SU-DHL-6 (cell line): ENCODE results near the gene TEDDM1.

Source experiments
- H2AFZ ChIP-seq: fragments of 200-600 bp; sonication (generic); 2 replicates; pipeline ENCODE4 v1.6.1; 2014; ENCODE audit warnings: low read depth, mild to moderate bottlenecking, moderate library complexity, mixed read lengths, antibody characterized with exemption, low read length; ENCODE audit not compliant: severe bottlenecking
- H3F3A ChIP-seq: fragments of 200-600 bp; shearing (Covaris generic); 2 replicates; pipeline ENCODE4 v1.6.0; 2016; ENCODE audit warnings: antibody characterized with exemption, mild to moderate bottlenecking; ENCODE audit not compliant: insufficient read depth
- H3K27ac ChIP-seq: fragments of 200-600 bp; sonication (generic); 2 replicates; pipeline ENCODE4 v1.5.1; 2016; ENCODE audit warnings: low read depth, mild to moderate bottlenecking, low read length, moderate library complexity, mixed read lengths
- H3K27me3 ChIP-seq: fragments of 200-600 bp; sonication (generic), shearing (Covaris generic); 2 replicates; pipeline ENCODE4 v1.6.0; 2014; ENCODE audit warnings: mild to moderate bottlenecking, low read length
- H3K36me3 ChIP-seq: fragments of 200-600 bp; sonication (generic); 2 replicates; pipeline ENCODE4 v1.6.1; 2014; ENCODE audit warnings: mild to moderate bottlenecking, low read length, mixed read lengths
- H3K4me2 ChIP-seq: fragments of 300-600, 200-600 bp; shearing (Covaris generic), sonication (generic); 2 replicates; pipeline ENCODE4 v1.6.0; 2014; ENCODE audit warnings: low read length, low read depth, mild to moderate bottlenecking; ENCODE audit not compliant: poor library complexity, severe bottlenecking
- H3K4me3 ChIP-seq: fragments of 200-600 bp; sonication (generic); 2 replicates; pipeline ENCODE4 v1.5.1; 2014; ENCODE audit warnings: antibody characterized with exemption, low read length, mild to moderate bottlenecking, mixed read lengths; ENCODE audit not compliant: insufficient read depth, poor library complexity, severe bottlenecking
- H3K79me2 ChIP-seq: fragments of 200-600 bp; sonication (generic); 2 replicates; pipeline ENCODE4 v1.6.1; 2014; ENCODE audit warnings: mild to moderate bottlenecking, low read length, moderate library complexity; ENCODE audit not compliant: insufficient read depth
- H3K9ac ChIP-seq: fragments of 200-600 bp; sonication (generic); 2 replicates; pipeline ENCODE4 v1.7.0; 2014; ENCODE audit warnings: mild to moderate bottlenecking, low read length
- H3K9me2 ChIP-seq: fragments of 200-600 bp; sonication (generic); replicated peaks from 2 replicates; pipeline ENCODE4 v1.6.1; 2014; ENCODE audit warnings: low read length; ENCODE audit not compliant: insufficient read depth
- H3K9me3 ChIP-seq: fragments of 200-600 bp; sonication (generic); 2 replicates; pipeline ENCODE4 v1.6.1; 2014; ENCODE audit warnings: low read length, mixed read lengths; ENCODE audit not compliant: insufficient read depth
- H4K20me1 ChIP-seq: fragments of 200-600 bp; sonication (generic); 2 replicates; pipeline ENCODE4 v1.6.1; 2014; ENCODE audit warnings: low read depth, mild to moderate bottlenecking, antibody characterized with exemption, low read length, moderate library complexity, mixed read lengths
- CTCF ChIP-seq: fragments of 200-600 bp; sonication (generic); IDR thresholded peaks from one replicate; pipeline ENCODE4 v1.5.1; 2017; ENCODE audit warnings: antibody characterized with exemption, mild to moderate bottlenecking, low read length, moderate library complexity; ENCODE audit not compliant: insufficient read depth, poor library complexity, severe bottlenecking
- EZH2phosphoT487 ChIP-seq: fragments of 200-600 bp; sonication (generic), shearing (Covaris generic); conservative IDR thresholded peaks from 2 replicates; pipeline ENCODE4 v1.6.1; 2018; ENCODE audit warnings: mild to moderate bottlenecking, antibody characterized with exemption, low read length, moderate library complexity, mixed read lengths

The TEDDM1 gene

GRCh38 chr1:182383934-182384333, 16.5 kb downstream of the TEDDM1 start:
- H3K79me2 ChIP-seq: no peaks in the 10 kb centered on the region
- H3K9ac ChIP-seq: no peak overlapping the region
- no peaks in the 10 kb centered on the region for H3F3A ChIP-seq
- no peaks in the 10 kb centered on the region for H3K36me3 ChIP-seq
- H2AFZ ChIP-seq: no peak overlapping the region
- no peak for TF ChIP-seq EZH2phosphoT487
- TF ChIP-seq CTCF: no peak
- H3K27ac ChIP-seq: no peak overlapping the region
- no peaks in the 10 kb centered on the region for H3K9me2 ChIP-seq
- no peak overlapping the region for H3K4me2 ChIP-seq
- H3K27me3 ChIP-seq: no peaks in the 10 kb centered on the region
- H3K4me3 ChIP-seq: no peak overlapping the region
- H3K9me3 ChIP-seq: no peaks in the 10 kb centered on the region
- no peaks in the 10 kb centered on the region for H4K20me1 ChIP-seq

- H3K27ac ChIP-seq: no peak overlapping the region
- no peaks in the 10 kb centered on the region for H4K20me1 ChIP-seq
- H3K4me2 ChIP-seq: no peak overlapping the region
- no peaks in the 10 kb centered on the region for H3K79me2 ChIP-seq
- no peak overlapping the region for H3K4me3 ChIP-seq
- H3K36me3 ChIP-seq: no peaks in the 10 kb centered on the region
- no peak overlapping the region for H2AFZ ChIP-seq
- H3K27me3 ChIP-seq: no peaks in the 10 kb centered on the region
- H3K9me2 ChIP-seq: no peaks in the 10 kb centered on the region
- TF ChIP-seq CTCF: no peak
- no peak for TF ChIP-seq EZH2phosphoT487
- H3K9ac ChIP-seq: no peak overlapping the region
- H3K9me3 ChIP-seq: no peaks in the 10 kb centered on the region
- H3F3A ChIP-seq: no peaks in the 10 kb centered on the region
Observed at GRCh38 chr1:182383037-182383661, 17.3 kb downstream of the TEDDM1 start.

- Histone ChIP-seq H3K27ac (no peak overlapping the region), H3K36me3 (no peaks in the 10 kb centered on the region)
Observed at GRCh38 chr1:182381962-182382819, 18.3 kb downstream of the TEDDM1 start.

More at GRCh38 chr1:182381962-182382819, 18.3 kb downstream of the TEDDM1 start:
- Histone ChIP-seq H3K9me3 (no peaks in the 10 kb centered on the region), H3K27me3 (no peaks in the 10 kb centered on the region), H4K20me1 (no peaks in the 10 kb centered on the region), H2AFZ (no peak overlapping the region), H3F3A (no peaks in the 10 kb centered on the region), H3K4me3 (no peak overlapping the region), H3K9ac (no peak overlapping the region), H3K4me2 (no peak overlapping the region), H3K9me2 (no peaks in the 10 kb centered on the region), H3K79me2 (no peaks in the 10 kb centered on the region)
- TF ChIP-seq CTCF: no peak
- TF ChIP-seq EZH2phosphoT487: no peak
